Prostate gland (tissue), 2 donors: Measurements from ENCODE around the gene GLS. TPM values are rescaled to one million over a fixed set of nuclear protein-coding genes. Genes with fewer than 3 reads are reported as not detected.
"Not testable (repeated sequence)": the region's sequence is repeated elsewhere in the genome, so short reads cannot be mapped to it uniquely, and the experiment has no call there.

Source experiments
- DNase-seq: peaks from one replicate; pipeline ENCODE4 v3.0.0-alpha.2; 2019; ENCODE audit warnings: low spot score
- H3K27ac ChIP-seq, 2 donors: fragments of 200-600 bp; sonication (generic); 2 replicates each; pipeline ENCODE4 v1.5.1; 2017 to 2019
- H3K27me3 ChIP-seq: fragments of 200-600 bp; sonication (generic); replicated peaks from 2 replicates; pipeline ENCODE4 v1.5.1; 2019; ENCODE audit not compliant: insufficient read depth
- H3K36me3 ChIP-seq, 2 donors: fragments of 200-600 bp; sonication (generic); 1 replicate in 1 of 2; 2 replicates in 1 of 2; pipeline versions ENCODE4 v1.5.1 to v1.8.1; 2017 to 2019
- H3K4me1 ChIP-seq: fragments of 200-600 bp; sonication (generic); replicated peaks from 2 replicates; pipeline ENCODE4 v1.5.1; 2019
- H3K4me3 ChIP-seq, 2 donors: fragments of 200-600 bp; sonication (generic); 2 replicates each; pipeline ENCODE4 v1.5.1; 2017 to 2019
- H3K9me3 ChIP-seq: fragments of 200-600 bp; sonication (generic); 2 replicates; pipeline ENCODE4 v1.5.1; 2017
- CTCF ChIP-seq, 4 experiments: fragments of 200-600 bp in 2 of 4; fragments of 450-650 bp in 2 of 4; sonication (generic) in 2 of 4; IDR thresholded peaks; 1 replicate in 3 of 4; 2 replicates in 1 of 4; pipeline ENCODE4 v1.5.1; 2016 to 2019; ENCODE audit warnings: antibody characterized with exemption in 4 of 4, mild to moderate bottlenecking in 2 of 4, moderate library complexity in 2 of 4
- POLR2A ChIP-seq: fragments of 450-650 bp; IDR thresholded peaks from one replicate; pipeline ENCODE4 v1.6.1; 2016; ENCODE audit warnings: antibody characterized with exemption, mild to moderate bottlenecking
- POLR2AphosphoS5 ChIP-seq: sonication (generic); formaldehyde crosslinking; IDR thresholded peaks from one replicate; pipeline ENCODE4 v1.6.1; 2017; ENCODE audit warnings: antibody characterized with exemption
- WGBS: methylation state at CpG from one replicate; pipeline ENCODE4 v1.1.5; 2018; 5-methylcytosine and 5-hydroxymethylcytosine counted together
- intact Hi-C: fragments of 100-400 bp; cut with DNase I; formaldehyde crosslinking; loops from one replicate; pipeline ENCODE4 v1.14.2; 2022
- total RNA-seq, 2 donors: library from RNA; depleted of rRNA; stranded (reverse); fragments of >200 nt; gene quantifications; one replicate each; pipeline ENCODE4 v1.1.0, GENCODE V29; 2016

Gene GLS
- total RNA-seq, 2 donors from 2014 or later: 30.6 to 74.9 TPM

GRCh38 chr2:190953257-190953656, 72.6 kb downstream of the GLS start:
- intact Hi-C loops: no loop called here
- TF ChIP-seq POLR2A (no peak), POLR2AphosphoS5 (no peak), CTCF (IDR thresholded peaks at IDR 0.05) (no peak)
- no peaks in the 10 kb centered on the region for H3K9me3 ChIP-seq
- WGBS: 26% methylated on average over 4 of the region's 4 CpGs
- DNase-seq: no peak
- no peak overlapping the region for H3K4me3 ChIP-seq
- no peaks in the 10 kb centered on the region for H3K4me1 ChIP-seq
- no peaks in the 10 kb centered on the region for H3K36me3 ChIP-seq
- no peaks in the 10 kb centered on the region for H3K27me3 ChIP-seq
- no peak overlapping the region for H3K27ac ChIP-seq

GRCh38 chr2:190959911-190960788, 79.5 kb downstream of the GLS start:
- 76% methylated on average over 5 of the region's 5 CpGs for WGBS
- intact Hi-C loops: no loop called here
- no peaks in the 10 kb centered on the region for H3K4me1 ChIP-seq
- H3K27ac ChIP-seq: no peak overlapping the region
- H3K9me3 ChIP-seq: no peaks in the 10 kb centered on the region
- H3K4me3 ChIP-seq: no peak overlapping the region
- H3K27me3 ChIP-seq: no peaks in the 10 kb centered on the region
- TF ChIP-seq POLR2A (no peak), POLR2AphosphoS5 (no peak), CTCF (IDR thresholded peaks at IDR 0.05) (no peak)
- DNase-seq: no peak
- H3K36me3 ChIP-seq: no peaks in the 10 kb centered on the region

- H3K4me1 ChIP-seq, H3K9me3 ChIP-seq, H3K27me3 ChIP-seq, intact Hi-C loops, H3K4me3 ChIP-seq, H3K27ac ChIP-seq, DNase-seq, H3K36me3 ChIP-seq: not testable (repeated sequence)
- 97% methylated on average over 5 of the region's 5 CpGs for WGBS
Measured at GRCh38 chr2:190961117-190961516, 80.5 kb downstream of the GLS start.

- 78% methylated on average over 2 of the region's 2 CpGs for WGBS
- Histone ChIP-seq H3K36me3 (no peaks in the 10 kb centered on the region), H3K4me3 (no peak overlapping the region), H3K27ac (no peak overlapping the region), H3K9me3 (no peaks in the 10 kb centered on the region), H3K27me3 (no peaks in the 10 kb centered on the region), H3K4me1 (no peaks in the 10 kb centered on the region)
- intact Hi-C loops: no loop called here
- no peak for DNase-seq
- TF ChIP-seq CTCF (IDR thresholded peaks at IDR 0.05) (no peak), POLR2A (no peak), POLR2AphosphoS5 (no peak)
Measured at GRCh38 chr2:190961918-190962487, 81.4 kb downstream of the GLS start.

GRCh38 chr2:190963088-190963487, 82.5 kb downstream of the GLS start:
- Histone ChIP-seq H3K27me3 (no peaks in the 10 kb centered on the region), H3K9me3 (no peaks in the 10 kb centered on the region), H3K36me3 (no peaks in the 10 kb centered on the region), H3K4me1 (peaks cover 2% of the 10 kb centered on the region), H3K4me3 (no peak overlapping the region), H3K27ac (no peak overlapping the region)
- WGBS: 68% methylated on average over 2 of the region's 2 CpGs
- TF ChIP-seq CTCF (IDR thresholded peaks at IDR 0.05) (no peak), POLR2A (no peak), POLR2AphosphoS5 (no peak)
- DNase-seq: no peak
- intact Hi-C loops: no loop called here
